ENCODE results near the gene EIF3A. TPM values are rescaled to one million over a fixed set of nuclear protein-coding genes. Genes with fewer than 3 reads are reported as not detected.

The EIF3A gene
- total and polyA plus RNA-seq, 2 of the 8 experiments (the other 6 are each of a cell fraction or from before 2014, with no cell fraction given), result 26.8 to 209 TPM

DNA sequence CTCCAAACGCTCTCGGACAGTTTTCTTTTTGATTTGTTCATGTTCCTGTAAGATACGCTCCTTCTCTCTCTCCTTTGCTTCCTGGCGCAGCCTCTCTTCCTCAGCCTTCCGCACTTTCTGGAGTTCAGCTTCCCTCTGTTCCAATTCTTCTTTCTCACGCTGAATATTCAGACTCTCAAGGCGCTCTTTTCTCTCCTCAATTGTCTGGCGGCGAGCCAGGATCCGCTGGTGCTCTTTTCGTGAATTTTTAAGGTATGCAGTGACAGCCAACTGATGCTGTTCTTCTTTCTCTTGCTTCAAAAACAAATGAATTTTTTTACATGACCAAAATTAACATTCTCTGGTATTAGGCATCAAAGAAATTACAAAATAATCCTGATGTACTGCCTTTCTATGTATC lies 22.6 kb downstream of the EIF3A start:
- Histone ChIP-seq H3K4me2 (ENCODE audit: insufficient read depth in 1 of 2, low read depth in 2 of 2, low read length in 2 of 2) (no peak overlapping the region), H2BK20ac (ENCODE audit: low read length) (no peak overlapping the region), H3K79me2 (ENCODE audit: control insufficient read depth in 1 of 2, insufficient read depth in 2 of 2, low read length in 2 of 2) (peaks cover 0 to 80% of the 10 kb centered on the region in 2 experiments; a peak in 3 of 4 replicates), H3K27ac (ENCODE audit: low read depth, low read length) (no peak overlapping the region), H3K9me3 (ENCODE audit: insufficient read depth in 2 of 2, low read depth in 1 of 2, low read length in 1 of 2) (no peaks in the 10 kb centered on the region), H2AFZ (ENCODE audit: low read length) (no peak overlapping the region), H4K20me1 (replicated peaks in 1 of 2; ENCODE audit: control insufficient read depth in 1 of 2, insufficient read depth in 2 of 2, low read length in 2 of 2) (peaks cover 9 to 11% of the 10 kb centered on the region in 2 experiments), H3K79me1 (ENCODE audit: low read depth, low read length) (peaks cover 6% of the 10 kb centered on the region; the same call in 1 of the 2 replicates), H3K4ac (replicated peaks; ENCODE audit: insufficient read length, low read depth, low read length) (no peak overlapping the region), H2BK5ac (ENCODE audit: low read depth, low read length) (no peak overlapping the region), H4K5ac (ENCODE audit: insufficient read length, low read depth, low read length) (no peak overlapping the region), H3K36me3 (ENCODE audit: control insufficient read depth in 2 of 4, insufficient read depth in 4 of 4, low read length in 3 of 4) (peaks cover 38 to 99% (median 81%) of the 10 kb centered on the region in 4 experiments), H4K8ac (ENCODE audit: extremely low read depth, insufficient read depth, low read length) (no peak overlapping the region; the same call in 1 of the 2 replicates), H2AK5ac (ENCODE audit: low read depth, low read length) (no peak overlapping the region), H3K56ac (replicated peaks; ENCODE audit: insufficient read length, low read depth, low read length) (no peak overlapping the region), H3K4me1 (replicated peaks in 1 of 4; ENCODE audit: control insufficient read depth in 3 of 4, insufficient read depth in 4 of 4, low read length in 3 of 4) (no peaks in the 10 kb centered on the region), H3K14ac (ENCODE audit: insufficient read length) (no peak overlapping the region), H4K91ac (replicated peaks; ENCODE audit: insufficient read length, low read length) (no peak overlapping the region), H2BK12ac (ENCODE audit: low read depth, low read length) (no peak overlapping the region), H2BK15ac (ENCODE audit: low read length) (no peak overlapping the region), H3K9ac (replicated peaks in 1 of 4; ENCODE audit: extremely low read depth in 1 of 4, low read depth in 3 of 4, low read length in 3 of 4) (no peak overlapping the region), H2BK120ac (replicated peaks; ENCODE audit: low read depth, low read length) (no peak overlapping the region), H3K18ac (ENCODE audit: extremely low read depth, low read length) (no peak overlapping the region), H3K23me2 (ENCODE audit: low read depth, low read length) (no peaks in the 10 kb centered on the region), H3K4me3 (ENCODE audit: extremely low read depth in 1 of 4, insufficient read depth in 2 of 4, low read depth in 3 of 4, low read length in 4 of 4) (no peak overlapping the region), H3K27me3 (replicated peaks in 1 of 4; ENCODE audit: control insufficient read depth in 3 of 4, extremely low read depth in 1 of 4, insufficient read depth in 3 of 4, low read length in 3 of 4) (no peaks in the 10 kb centered on the region), H3K23ac (ENCODE audit: insufficient read length) (no peak overlapping the region)
- FAIRE-seq, result no peak
- DNase-seq (ENCODE audit: low read depth in 1 of 2, low spot score in 2 of 2), result no peak
- 98% methylated on average over 11 of the region's 11 CpGs; no CpG with 5 or more reads in 1 of the 2 experiments for WGBS, 2 experiments (ENCODE audit: extremely low coverage in 1 of 2, insufficient coverage in 1 of 2, insufficient read length in 1 of 2, insufficient replicate concordance in 2 of 2, low coverage in 1 of 2, low lambda C conversion rate in 2 of 2, missing lambda C conversion rate in 1 of 2)
- ChIA-PET CTCF (ENCODE audit: partially characterized antibody) (no interaction called here), POLR2A (ENCODE audit: partially characterized antibody) (interaction anchor here (1.1 to 2.1 kb wide), 4 partner anchors 10 to 27 kb away, joined by 4 to 10 read pairs (median 8); no protein-coding TSS in a partner anchor)
- TF ChIP-seq RXRA (IDR thresholded peaks at IDR 0.05; ENCODE audit: insufficient read depth, low read depth, low read length) (no peak), SIN3A (conservative IDR thresholded peaks at IDR 0.05 in 1 of 2, IDR thresholded peaks at IDR 0.05 in 1 of 2; ENCODE audit: low read depth in 1 of 2, low read length in 2 of 2) (no peak), NANOG (IDR thresholded peaks at IDR 0.05; ENCODE audit: insufficient read depth, low read depth, low read length, poor library complexity, severe bottlenecking) (no peak), HDAC2 (IDR thresholded peaks at IDR 0.05; ENCODE audit: borderline replicate concordance in 1 of 2, low read depth in 2 of 2, low read length in 2 of 2) (no peak), BCL11A (IDR thresholded peaks at IDR 0.05; ENCODE audit: low read depth in 2 of 2, low read length in 2 of 2) (no peak), RNF2 (IDR thresholded peaks at IDR 0.05; ENCODE audit: borderline replicate concordance, low read depth, low read length, missing control alignments, poor library complexity, severe bottlenecking) (no peak), CBX5 (IDR thresholded peaks at IDR 0.05; ENCODE audit: low read depth, low read length) (no peak)
- TF ChIP-seq, protein P1, sequence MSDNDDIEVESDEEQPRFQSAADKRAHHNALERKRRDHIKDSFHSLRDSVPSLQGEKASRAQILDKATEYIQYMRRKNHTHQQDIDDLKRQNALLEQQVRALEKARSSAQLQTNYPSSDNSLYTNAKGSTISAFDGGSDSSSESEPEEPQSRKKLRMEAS (IDR thresholded peaks at IDR 0.05), result no peak
